Fibroblast of skin of left quadriceps (primary cell): Measurements from ENCODE around the gene SLC22A5.
A peak's percentile ranks its signal among the peaks of the same experiment; 100 is the strongest.

Experiments used
- DNase-seq, 2 experiments: peaks; one replicate each; pipeline ENCODE4 v3.0.0-alpha.2; 2013; ENCODE audit warnings: low read depth in 2 of 2

The SLC22A5 gene

GRCh38 chr5:132365213-132365612 is 4.3 kb upstream of the SLC22A5 start:
- peak in 1 of 2 experiments; percentile 19 for DNase-seq

DNA sequence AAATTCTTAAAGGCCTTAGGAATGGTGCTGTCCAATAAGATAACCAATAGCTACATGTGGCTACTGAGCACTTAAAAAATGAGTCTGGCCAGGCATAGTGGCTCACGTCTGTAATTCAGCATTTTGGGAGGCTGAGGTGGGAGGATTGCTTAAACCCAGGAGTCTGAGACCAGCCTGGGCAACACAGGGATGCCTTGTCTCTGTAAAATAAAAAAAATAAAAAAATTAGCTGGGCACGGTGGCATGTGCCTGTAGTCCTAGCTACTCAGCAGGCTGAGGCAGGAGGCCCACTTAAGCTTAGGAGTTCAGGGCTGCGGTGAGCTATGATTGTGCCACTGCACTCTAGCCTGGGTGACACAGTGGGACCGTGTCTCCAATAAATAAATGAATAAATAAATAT is 1.3 kb upstream of the SLC22A5 start:
- DNase-seq: no peak

GRCh38 chr5:132369007-132369473 is 470 bp upstream of the SLC22A5 start:
- no peak for DNase-seq

DNA sequence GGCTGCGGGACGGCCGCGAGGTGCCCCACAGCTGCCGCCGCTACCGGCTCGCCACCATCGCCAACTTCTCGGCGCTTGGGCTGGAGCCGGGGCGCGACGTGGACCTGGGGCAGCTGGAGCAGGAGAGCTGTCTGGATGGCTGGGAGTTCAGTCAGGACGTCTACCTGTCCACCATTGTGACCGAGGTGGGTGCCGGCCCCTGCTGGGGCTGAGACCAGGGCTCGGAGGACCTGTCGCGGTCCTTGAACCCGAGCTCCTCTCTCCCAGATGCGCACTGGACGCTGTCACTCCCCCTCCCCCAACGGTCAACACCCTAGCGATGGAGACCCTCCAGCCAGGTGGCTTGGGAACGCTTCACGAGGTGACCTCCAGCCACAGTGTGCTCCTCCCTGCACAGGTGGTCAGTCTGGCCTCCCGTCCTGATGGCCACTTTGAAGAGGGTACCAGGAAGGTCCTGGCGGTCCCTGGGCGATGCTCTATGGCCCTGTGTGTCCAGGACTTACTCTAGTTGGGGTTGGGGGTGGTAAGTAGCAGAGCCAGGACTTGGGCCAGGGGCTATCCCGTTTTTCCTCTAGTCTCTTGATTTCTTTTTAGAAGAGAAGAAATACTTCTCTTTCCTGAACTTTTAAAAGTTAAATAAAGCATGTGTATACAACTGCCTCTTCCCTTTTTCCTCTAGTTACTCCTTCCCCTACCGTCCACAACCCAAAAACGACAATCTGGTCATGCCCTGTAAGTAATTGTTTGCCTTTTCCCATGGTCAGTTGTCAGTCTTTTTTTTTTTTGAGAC is 866 bp downstream of the SLC22A5 start:
- DNase-seq: no peak

DNA sequence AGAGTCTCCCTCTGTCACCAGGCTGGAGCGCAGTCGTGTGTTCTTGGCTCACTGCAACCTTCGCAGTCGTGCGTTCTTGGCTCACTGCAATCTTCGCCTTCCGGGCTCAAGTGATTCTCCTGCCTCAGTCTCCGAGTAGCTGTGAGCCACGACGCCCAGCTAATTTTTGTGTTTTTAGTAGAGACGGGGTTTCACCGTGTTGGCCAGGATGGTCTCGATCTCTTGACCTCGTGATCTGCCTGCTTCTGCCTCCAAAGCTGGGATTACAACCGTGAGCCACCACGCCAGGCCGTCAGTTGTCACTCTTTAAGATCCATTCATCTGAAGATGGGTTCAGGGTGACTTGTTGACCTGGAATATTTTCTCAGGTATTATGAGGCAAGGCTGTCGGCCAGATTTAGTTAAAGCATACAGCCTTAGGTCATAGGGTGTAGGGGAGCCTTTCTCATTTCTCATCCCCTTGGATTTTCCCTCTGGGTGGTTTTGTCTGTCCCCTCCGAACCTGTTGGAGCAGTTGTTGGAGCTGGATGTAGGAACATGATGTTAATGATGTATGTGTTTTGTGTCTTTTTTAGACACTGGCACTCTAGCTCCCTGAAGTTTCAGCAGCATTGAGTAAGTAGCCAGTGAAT is 1.6 kb downstream of the SLC22A5 start:
- no peak for DNase-seq

DNA sequence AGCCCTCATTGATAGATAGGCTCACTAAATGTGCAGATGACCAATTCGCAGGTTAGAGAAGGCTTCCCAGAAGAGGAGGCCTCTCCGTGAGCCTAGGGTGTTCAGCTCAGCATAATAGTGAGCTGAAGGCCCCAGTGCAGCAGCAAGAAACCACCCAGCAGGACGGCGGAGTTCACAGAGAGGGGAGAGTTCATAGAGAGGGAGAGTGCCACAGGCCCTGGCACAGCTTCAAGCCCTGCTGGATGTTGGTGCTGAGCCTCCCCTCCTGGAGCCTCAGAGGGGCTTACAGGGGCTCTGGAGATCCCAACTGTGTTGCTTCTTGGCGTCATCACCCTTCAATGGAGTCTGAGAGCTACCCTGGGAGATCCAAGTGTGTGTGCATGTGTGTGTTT is 2.1 kb downstream of the SLC22A5 start:
- no peak for DNase-seq

DNA sequence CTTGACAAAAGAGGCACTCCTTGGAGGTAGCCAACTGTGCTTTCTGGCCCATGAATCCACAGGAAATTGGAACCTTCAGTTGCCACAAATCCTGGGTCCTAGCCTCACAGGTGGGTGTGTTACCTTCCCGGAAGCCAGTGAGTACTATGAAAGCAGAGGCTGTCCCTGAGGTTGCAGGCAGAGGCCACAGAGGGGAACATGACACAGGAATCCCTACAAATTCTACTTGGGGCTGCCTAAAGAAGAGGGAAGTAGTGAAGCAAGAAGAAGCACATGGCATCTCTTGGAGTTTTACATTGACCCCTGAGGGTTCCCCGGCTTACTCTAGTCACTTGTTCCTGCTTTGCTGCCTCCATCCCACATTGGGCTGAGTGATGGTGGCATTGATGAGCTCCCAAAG is 2.6 kb downstream of the SLC22A5 start:
- DNase-seq: no peak

GRCh38 chr5:132372542-132372941 is 3.0 kb downstream of the SLC22A5 start:
- DNase-seq: no peak

DNA sequence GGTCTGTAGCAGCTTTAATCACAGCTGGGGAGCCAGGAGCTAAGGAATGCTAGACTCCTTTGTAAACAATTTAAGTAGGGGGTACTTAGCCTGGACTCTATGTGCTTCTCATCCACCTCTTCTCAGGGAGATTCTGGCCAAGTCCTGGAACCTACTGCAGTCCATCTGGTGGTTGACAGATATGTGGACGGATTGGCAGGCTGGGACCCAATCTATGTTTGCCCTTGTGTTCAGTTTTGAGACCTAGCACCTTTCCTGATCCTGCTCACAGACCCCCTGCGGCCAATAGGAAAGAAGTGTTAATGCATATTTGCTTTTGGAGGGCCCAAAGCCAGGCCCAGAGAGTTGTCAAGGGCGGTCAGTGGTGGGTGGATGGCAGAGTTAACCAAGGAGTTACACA is 6.4 kb downstream of the SLC22A5 start:
- no peak for DNase-seq

GRCh38 chr5:132376694-132377641 is 7.5 kb downstream of the SLC22A5 start:
- DNase-seq: no peak

GRCh38 chr5:132377738-132378137 is 8.2 kb downstream of the SLC22A5 start:
- no peak for DNase-seq

DNA sequence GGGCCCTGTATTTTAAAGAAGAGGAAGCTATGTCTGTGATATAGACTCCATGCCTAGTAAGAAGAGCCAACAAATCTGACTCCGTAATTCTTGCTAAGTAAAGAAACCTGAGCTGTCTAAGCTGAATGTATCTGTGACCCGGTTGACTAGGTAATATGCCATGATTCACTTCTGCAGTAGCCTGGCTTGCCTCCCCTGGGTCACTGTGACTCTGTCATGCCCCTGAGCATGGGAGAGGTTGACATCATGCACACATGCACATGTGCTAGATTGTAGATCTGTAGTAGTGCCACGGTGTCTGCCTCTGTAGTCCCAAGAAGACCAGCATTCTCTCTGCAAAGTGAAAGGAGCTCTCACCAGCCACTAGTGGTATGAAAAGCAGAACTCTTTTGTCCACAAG is 9.1 kb downstream of the SLC22A5 start:
- DNase-seq: no peak

GRCh38 chr5:132380047-132380446 is 10.5 kb downstream of the SLC22A5 start:
- no peak for DNase-seq

DNA sequence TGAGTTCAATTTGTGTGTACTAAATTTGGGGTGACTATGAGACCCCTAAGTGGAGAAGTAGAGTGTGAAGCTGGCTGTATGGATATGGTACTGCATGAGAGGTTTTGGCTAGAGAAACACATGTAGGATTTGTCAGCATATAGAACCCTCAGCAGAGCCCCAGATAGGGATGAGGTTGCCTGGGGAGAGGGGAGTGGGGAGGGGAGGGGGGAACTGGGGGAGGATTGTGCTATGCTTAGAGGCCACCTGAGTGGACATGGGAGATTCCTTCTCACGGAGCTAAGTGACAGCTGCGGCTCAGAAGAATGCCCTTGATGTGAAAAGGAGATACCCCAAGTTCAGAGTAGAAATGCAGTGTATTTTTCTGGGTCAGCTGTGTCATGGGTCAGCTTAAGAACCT is 11.2 kb downstream of the SLC22A5 start:
- no peak for DNase-seq

DNA sequence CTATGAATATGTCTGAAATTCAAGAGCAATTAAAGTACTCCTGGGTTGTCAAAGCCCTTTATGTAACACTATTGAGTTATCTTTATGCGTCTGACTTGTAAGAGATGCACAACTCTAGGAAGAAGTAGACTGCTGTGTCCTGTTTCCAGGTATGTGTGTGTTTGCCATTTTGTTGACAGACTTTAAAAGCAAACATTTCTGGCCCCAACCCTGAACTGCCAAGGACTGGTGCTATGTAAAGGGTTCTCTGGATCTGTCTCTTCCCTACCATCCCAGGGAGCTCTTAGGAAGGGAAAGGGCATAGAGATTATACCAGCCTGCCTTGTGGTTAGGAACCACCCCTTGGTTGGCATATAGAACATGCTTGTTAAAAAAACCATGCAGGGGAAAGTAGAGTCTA is 12.1 kb downstream of the SLC22A5 start:
- DNase-seq: no peak

DNA sequence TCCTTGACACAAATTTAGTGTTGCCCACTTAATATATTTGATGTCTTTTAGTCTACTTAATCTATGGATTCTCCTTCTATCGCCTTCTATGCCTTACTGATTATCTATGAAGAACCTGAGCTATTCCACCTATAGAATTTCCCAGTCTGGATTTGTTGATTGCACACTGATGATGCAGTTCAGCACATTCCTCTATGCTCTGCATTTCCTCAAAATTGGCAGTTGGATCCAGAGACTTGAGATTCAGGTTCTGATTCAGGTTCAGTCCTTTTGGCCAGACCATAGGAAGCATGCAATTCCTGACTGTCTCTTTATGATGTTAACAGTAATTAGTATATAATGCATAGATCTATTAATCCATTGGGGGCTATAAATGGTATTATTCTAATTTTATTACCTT is 13.8 kb downstream of the SLC22A5 start:
- no peak for DNase-seq

DNA sequence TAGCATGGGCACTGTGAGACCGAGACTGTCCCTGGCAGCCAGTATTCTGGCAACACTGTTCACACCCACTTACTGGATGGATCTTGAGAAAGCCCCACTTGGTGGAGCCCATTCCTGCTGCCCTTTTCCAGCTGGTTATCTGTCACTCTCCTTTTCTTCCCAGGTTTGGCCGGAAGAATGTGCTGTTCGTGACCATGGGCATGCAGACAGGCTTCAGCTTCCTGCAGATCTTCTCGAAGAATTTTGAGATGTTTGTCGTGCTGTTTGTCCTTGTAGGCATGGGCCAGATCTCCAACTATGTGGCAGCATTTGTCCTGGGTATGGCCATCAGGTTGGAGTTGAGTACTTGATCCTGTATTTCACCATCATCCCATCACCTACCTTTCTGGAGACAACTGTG is 14.5 kb downstream of the SLC22A5 start:
- DNase-seq: no peak

DNA sequence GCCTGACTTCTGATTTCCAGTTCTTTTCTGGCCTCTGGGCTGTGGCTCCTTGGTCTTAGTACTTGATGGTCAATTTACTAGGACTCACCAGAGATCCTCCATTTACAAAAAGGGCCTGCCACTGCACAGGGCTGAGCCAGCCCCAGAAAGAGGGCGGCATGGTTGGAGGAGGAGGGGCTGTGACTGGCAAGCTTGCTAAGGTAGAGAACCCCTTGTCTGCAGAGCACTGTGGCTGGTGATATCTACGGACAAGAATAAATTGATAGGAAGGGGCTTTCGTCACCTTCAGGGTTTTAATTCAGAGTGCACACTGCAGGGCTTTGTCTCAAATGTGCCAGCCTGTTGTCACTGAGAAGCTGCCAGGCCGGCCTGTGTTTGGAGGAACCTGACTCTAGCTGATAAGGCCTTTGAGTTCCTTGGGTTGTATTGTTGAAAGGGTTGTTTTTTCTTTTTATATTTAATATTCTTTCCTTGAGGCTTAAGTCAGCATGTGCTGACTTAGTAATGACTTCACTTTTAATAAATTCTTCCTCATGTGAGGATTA is 15.1 kb downstream of the SLC22A5 start:
- no peak for DNase-seq

- peak in 1 of 2 experiments; percentile 27 for DNase-seq
Observed at GRCh38 chr5:132385326-132386105, 16.0 kb downstream of the SLC22A5 start.

DNA sequence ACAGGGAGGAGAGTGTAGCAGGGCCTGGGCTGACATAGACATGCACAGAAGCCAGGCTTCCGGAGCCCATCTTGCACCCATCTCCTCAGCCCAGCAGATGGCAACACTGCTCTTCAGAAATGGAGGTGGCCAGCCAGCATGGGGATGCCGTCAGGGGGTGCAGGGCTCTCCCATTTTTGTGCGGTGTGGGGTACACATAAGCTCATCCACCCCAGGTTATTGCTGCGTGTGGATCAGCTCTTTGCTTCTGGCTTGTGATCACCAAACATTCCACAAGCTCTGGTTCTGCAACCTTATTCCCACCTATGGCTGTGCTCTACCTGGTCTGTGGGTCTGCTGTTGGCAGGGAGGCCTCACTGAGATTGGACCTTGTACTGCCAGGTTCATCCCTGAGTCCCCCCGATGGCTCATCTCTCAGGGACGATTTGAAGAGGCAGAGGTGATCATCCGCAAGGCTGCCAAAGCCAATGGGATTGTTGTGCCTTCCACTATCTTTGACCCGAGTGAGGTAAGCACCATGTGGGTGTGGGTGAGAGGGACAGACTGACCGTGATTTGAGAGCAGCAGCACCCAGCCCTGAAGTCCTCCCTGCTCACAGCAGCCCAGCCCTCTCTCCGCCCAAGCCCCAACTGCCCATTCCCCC is 17.3 kb downstream of the SLC22A5 start:
- DNase-seq: peak; percentile 47 to 48
